ENCODE results near the gene HIRA. TPM values are rescaled to one million over a fixed set of nuclear protein-coding genes. Genes with fewer than 3 reads are reported as not detected.

The HIRA gene
- total and polyA plus RNA-seq, 9 of the 15 experiments (the other 6 are each of a cell fraction or from before 2014, with no cell fraction given), result 0.96 to 132 (median 58.4) TPM

GRCh38 chr22:19419086-19419463 lies 12.5 kb downstream of the HIRA start (continued):
- TF ChIP-seq GMEB1 (CRISPR knock-in tag; IDR thresholded peaks at IDR 0.05) (peak; percentile 24; the same call in 1 of the 2 replicates), ZNF449 (CRISPR knock-in tag; IDR thresholded peaks at IDR 0.05) (no peak), UBTF (IDR thresholded peaks at IDR 0.05; ENCODE audit: borderline replicate concordance in 1 of 2, low read depth in 2 of 2, low read length in 2 of 2) (no peak), E2F4 (CRISPR knock-in tag; IDR thresholded peaks at IDR 0.05; ENCODE audit: low read depth) (no peak), TFAP4 (CRISPR knock-in tag; IDR thresholded peaks at IDR 0.05; ENCODE audit: borderline replicate concordance) (no peak), ZNF398 (CRISPR knock-in tag; IDR thresholded peaks at IDR 0.05) (no peak), ZNF551 (CRISPR knock-in tag; IDR thresholded peaks at IDR 0.05) (no peak), NFYB (IDR thresholded peaks at IDR 0.05; ENCODE audit: extremely low read depth, insufficient read length) (no peak), MYNN (IDR thresholded peaks at IDR 0.05) (peak; percentile 80; the same call in 1 of the 2 replicates), MYNN (CRISPR knock-in tag; IDR thresholded peaks at IDR 0.05) (no peak), SRF (CRISPR knock-in tag; IDR thresholded peaks at IDR 0.05) (no peak; a peak in 1 of 4 replicates), ARID2 (IDR thresholded peaks at IDR 0.05) (no peak), SAFB2 (IDR thresholded peaks at IDR 0.05; ENCODE audit: borderline replicate concordance, low read depth, low read length, severe bottlenecking) (no peak), MCM7 (IDR thresholded peaks at IDR 0.05) (no peak), ZBTB9 (CRISPR knock-in tag; IDR thresholded peaks at IDR 0.05) (0 out of 2 replicates have a peak, but pooled peaks have one; percentile 38)
